COLO829 (cell line): ENCODE measurements around the gene DDIT4.

ENCODE experiments used
- DNase-seq: peaks from one replicate; pipeline ENCODE4 v3.0.0; 2012; ENCODE audit warnings: low spot score

Gene DDIT4

GRCh38 chr10:72318418-72319262, 44.9 kb downstream of the DDIT4 start:
- DNase-seq: no peak

- DNase-seq: peak; percentile 44
These were observed 45.9 kb downstream of the DDIT4 start for GRCh38 chr10:72319416-72320254.

GRCh38 chr10:72320676-72321247, 47.0 kb downstream of the DDIT4 start:
- peak; percentile 74 for DNase-seq

GRCh38 chr10:72321248-72322029, 47.7 kb downstream of the DDIT4 start:
- no peak for DNase-seq

GRCh38 chr10:72322030-72322279, 48.2 kb downstream of the DDIT4 start:
- no peak for DNase-seq

- no peak for DNase-seq
These were observed 48.7 kb downstream of the DDIT4 start for GRCh38 chr10:72322280-72323058.

- DNase-seq: no peak
These were observed 49.5 kb downstream of the DDIT4 start for GRCh38 chr10:72323108-72323749.

- DNase-seq: no peak
These were observed 50.1 kb downstream of the DDIT4 start for GRCh38 chr10:72323771-72324191.
